K562 (cell line): Measurements from ENCODE around the gene UBE2L3. TPM values are rescaled to one million over a fixed set of nuclear protein-coding genes. Genes with fewer than 3 reads are reported as not detected.

ENCODE experiments used
- ASH1L ChIP-seq: fragments of 450-650 bp; IDR thresholded peaks from 2 replicates; pipeline ENCODE4 v1.6.1; 2018; ENCODE audit warnings: borderline replicate concordance, mild to moderate bottlenecking, low read depth; ENCODE audit not compliant: partially characterized antibody
- CREB1 ChIP-seq, 2 experiments: sonication (generic) in 1 of 2; formaldehyde crosslinking in 1 of 2; IDR thresholded peaks; 2 replicates each; pipeline versions ENCODE4 v1.6.1 to v1.8.0; 2012 to 2022; ENCODE audit warnings: inconsistent platforms in 1 of 2, mild to moderate bottlenecking in 1 of 2, missing genetic modification reagents in 1 of 2, moderate library complexity in 1 of 2
- DMBX1 ChIP-seq: fragments of 250-450 bp; sonication (Bioruptor Pico); IDR thresholded peaks from 2 replicates; pipeline ENCODE4 v1.8.0; 2022; ENCODE audit warnings: inconsistent platforms, mild to moderate bottlenecking, moderate library complexity, borderline replicate concordance
- ETV6 ChIP-seq, 3 experiments: fragments of 150-350 bp in 1 of 3; sonication (generic) in 1 of 3; formaldehyde crosslinking in 1 of 3; IDR thresholded peaks; 2 replicates each; pipeline versions ENCODE4 v1.6.1 to v1.8.0; 2014 to 2022; ENCODE audit warnings: borderline replicate concordance in 2 of 3, low read depth in 2 of 3, antibody characterized with exemption in 1 of 3, low read length in 1 of 3, mild to moderate bottlenecking in 1 of 3, missing genetic modification reagents in 1 of 3
- HNRNPUL1 ChIP-seq: fragments of 200-400 bp; formaldehyde crosslinking; IDR thresholded peaks from 2 replicates; pipeline ENCODE4 v1.6.1; 2017; ENCODE audit warnings: low read length
- HOXB6 ChIP-seq: fragments of 250-450 bp; sonication (Bioruptor Pico); IDR thresholded peaks from 2 replicates; pipeline ENCODE4 v1.5.1; 2022; ENCODE audit warnings: mild to moderate bottlenecking, borderline replicate concordance
- LCOR ChIP-seq: sonication (generic); formaldehyde crosslinking; IDR thresholded peaks from 2 replicates; pipeline ENCODE4 v1.8.0; 2022; ENCODE audit warnings: mild to moderate bottlenecking, missing genetic modification reagents
- POLR2AphosphoS2 ChIP-seq: IDR thresholded peaks from 2 replicates; pipeline ENCODE4 v1.6.1; 2012; ENCODE audit warnings: low read length, improper control_type of control experiment
- WHSC1 ChIP-seq: IDR thresholded peaks from one replicate; pipeline ENCODE4 v1.6.1; 2012; ENCODE audit warnings: low read length, control low read depth, inconsistent platforms
- ZNF197 ChIP-seq: fragments of 200-800 bp; sonication (Bioruptor generic); IDR thresholded peaks from 2 replicates; pipeline ENCODE4 v1.6.1; 2016; ENCODE audit warnings: low read depth, missing genetic modification characterization, missing compliant biosample characterization
- polyA plus RNA-seq, 8 experiments: library from polyadenylated mRNA; depleted of rRNA in 4 of 8; stranded (reverse) in 5 of 8; unstranded in 3 of 8; fragments of >200 nt; fragmentation: Nextera tagmentation in 2 of 8; fragmentation: Illumina TruSeq in 1 of 8; extraction: Ambion mirVana in 2 of 8; extraction: Trizol in 1 of 8; gene quantifications; 2 replicates each; pipeline versions ENCODE4 v1.2.1 to v1.2.3, GENCODE V29; 2011 to 2014; ENCODE audit warnings: inconsistent platforms in 1 of 8, missing spikeins in 1 of 8
- total RNA-seq, 7 experiments: library from RNA; depleted of rRNA in 6 of 7; stranded (reverse); fragments of >200 nt in 6 of 7; fragmentation: Illumina TruSeq in 2 of 7; extraction: Trizol in 2 of 7; gene quantifications; 2 replicates each; pipeline versions ENCODE4 v1.2.1 to v1.2.3, GENCODE V29; 2011 to 2021; ENCODE audit warnings: low replicate concordance in 1 of 7
- TF ChIP-seq, protein P1 (sequence below): fragments of 450-650 bp; IDR thresholded peaks from 2 replicates; pipeline ENCODE4 v1.6.1; 2016; ENCODE audit warnings: mild to moderate bottlenecking
- TF ChIP-seq, protein P2 (sequence below): sonication (generic); formaldehyde crosslinking; IDR thresholded peaks from 2 replicates; pipeline ENCODE4 v1.9.0; 2022; ENCODE audit warnings: mild to moderate bottlenecking, missing genetic modification reagents
- TF ChIP-seq, protein P3 (sequence below): fragments of 450-650 bp; formaldehyde crosslinking; IDR thresholded peaks from 2 replicates; pipeline ENCODE4 v1.4.0; 2020; ENCODE audit warnings: mild to moderate bottlenecking, mixed read lengths
- TF ChIP-seq, protein P4 (sequence below): fragments of 250-450 bp; sonication (Bioruptor Pico); IDR thresholded peaks from 2 replicates; pipeline ENCODE4 v1.4.0; 2020

Gene UBE2L3
- total and polyA plus RNA-seq, 9 of the 15 experiments (the other 6 are each of a cell fraction or from before 2014, with no cell fraction given), result 215 to 625 (median 285) TPM

DNA sequence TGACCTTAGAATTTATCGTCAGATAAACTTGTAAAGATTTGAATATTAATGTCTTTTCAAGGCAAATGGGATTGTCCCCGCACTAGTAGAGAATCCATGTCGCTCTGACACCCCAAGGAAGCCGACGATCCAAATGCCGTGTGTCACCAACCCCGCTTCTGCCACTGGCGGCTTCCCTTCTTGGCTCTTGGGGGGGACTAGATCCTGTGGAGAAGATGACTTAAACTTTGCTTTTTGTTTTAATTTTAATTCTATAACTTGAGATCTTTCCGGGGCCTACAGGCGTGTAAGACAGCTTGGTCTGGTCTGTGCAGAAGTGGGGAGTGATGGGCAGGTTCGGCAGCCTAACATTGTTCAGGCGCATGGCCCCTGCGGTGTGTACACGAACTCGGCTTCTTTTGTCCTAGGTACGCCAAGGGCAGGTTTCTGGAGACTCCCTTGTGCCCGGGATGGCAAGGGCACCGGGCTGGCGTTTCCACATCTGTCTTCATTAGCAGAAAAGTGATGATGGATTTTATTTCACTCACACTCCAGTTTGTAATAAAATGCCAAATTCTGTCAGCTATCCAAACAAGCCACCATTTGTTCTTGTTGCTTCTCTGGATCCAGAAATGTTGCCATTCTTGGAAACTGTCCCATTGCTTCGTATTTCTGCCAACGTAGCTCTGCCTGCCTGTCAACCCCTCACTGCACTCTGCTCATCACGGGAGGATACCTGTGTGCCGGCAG lies 55.6 kb downstream of the UBE2L3 start (continued):
- TF ChIP-seq POLR2AphosphoS2 (peak; percentile 15; the same call in 1 of the 2 replicates), ZNF197 (CRISPR knock-in tag) (no peak), DMBX1 (CRISPR knock-in tag) (no peak), HOXB6 (no peak), CREB1 (IDR thresholded peaks at IDR 0.05) (no peak), CREB1 (CRISPR knock-in tag; IDR thresholded peaks at IDR 0.05) (no peak), ETV6 (IDR thresholded peaks at IDR 0.05; ENCODE audit: borderline replicate concordance in 1 of 2, low read depth in 2 of 2, low read length in 1 of 2) (no peak), ETV6 (CRISPR knock-in tag; IDR thresholded peaks at IDR 0.05; ENCODE audit: borderline replicate concordance) (no peak), WHSC1 (no peak), ASH1L (no peak), HNRNPUL1 (no peak), LCOR (CRISPR knock-in tag) (no peak)
- TF ChIP-seq, protein P1, sequence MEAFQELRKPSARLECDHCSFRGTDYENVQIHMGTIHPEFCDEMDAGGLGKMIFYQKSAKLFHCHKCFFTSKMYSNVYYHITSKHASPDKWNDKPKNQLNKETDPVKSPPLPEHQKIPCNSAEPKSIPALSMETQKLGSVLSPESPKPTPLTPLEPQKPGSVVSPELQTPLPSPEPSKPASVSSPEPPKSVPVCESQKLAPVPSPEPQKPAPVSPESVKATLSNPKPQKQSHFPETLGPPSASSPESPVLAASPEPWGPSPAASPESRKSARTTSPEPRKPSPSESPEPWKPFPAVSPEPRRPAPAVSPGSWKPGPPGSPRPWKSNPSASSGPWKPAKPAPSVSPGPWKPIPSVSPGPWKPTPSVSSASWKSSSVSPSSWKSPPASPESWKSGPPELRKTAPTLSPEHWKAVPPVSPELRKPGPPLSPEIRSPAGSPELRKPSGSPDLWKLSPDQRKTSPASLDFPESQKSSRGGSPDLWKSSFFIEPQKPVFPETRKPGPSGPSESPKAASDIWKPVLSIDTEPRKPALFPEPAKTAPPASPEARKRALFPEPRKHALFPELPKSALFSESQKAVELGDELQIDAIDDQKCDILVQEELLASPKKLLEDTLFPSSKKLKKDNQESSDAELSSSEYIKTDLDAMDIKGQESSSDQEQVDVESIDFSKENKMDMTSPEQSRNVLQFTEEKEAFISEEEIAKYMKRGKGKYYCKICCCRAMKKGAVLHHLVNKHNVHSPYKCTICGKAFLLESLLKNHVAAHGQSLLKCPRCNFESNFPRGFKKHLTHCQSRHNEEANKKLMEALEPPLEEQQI, result no peak
- TF ChIP-seq, protein P2, sequence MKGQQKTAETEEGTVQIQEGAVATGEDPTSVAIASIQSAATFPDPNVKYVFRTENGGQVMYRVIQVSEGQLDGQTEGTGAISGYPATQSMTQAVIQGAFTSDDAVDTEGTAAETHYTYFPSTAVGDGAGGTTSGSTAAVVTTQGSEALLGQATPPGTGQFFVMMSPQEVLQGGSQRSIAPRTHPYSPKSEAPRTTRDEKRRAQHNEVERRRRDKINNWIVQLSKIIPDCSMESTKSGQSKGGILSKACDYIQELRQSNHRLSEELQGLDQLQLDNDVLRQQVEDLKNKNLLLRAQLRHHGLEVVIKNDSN, result no peak
- TF ChIP-seq, protein P3, sequence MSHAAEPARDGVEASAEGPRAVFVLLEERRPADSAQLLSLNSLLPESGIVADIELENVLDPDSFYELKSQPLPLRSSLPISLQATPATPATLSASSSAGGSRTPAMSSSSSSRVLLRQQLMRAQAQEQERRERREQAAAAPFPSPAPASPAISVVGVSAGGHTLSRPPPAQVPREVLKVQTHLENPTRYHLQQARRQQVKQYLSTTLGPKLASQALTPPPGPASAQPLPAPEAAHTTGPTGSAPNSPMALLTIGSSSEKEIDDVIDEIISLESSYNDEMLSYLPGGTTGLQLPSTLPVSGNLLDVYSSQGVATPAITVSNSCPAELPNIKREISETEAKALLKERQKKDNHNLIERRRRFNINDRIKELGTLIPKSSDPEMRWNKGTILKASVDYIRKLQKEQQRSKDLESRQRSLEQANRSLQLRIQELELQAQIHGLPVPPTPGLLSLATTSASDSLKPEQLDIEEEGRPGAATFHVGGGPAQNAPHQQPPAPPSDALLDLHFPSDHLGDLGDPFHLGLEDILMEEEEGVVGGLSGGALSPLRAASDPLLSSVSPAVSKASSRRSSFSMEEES (CRISPR knock-in tag), result no peak
- TF ChIP-seq, protein P4, sequence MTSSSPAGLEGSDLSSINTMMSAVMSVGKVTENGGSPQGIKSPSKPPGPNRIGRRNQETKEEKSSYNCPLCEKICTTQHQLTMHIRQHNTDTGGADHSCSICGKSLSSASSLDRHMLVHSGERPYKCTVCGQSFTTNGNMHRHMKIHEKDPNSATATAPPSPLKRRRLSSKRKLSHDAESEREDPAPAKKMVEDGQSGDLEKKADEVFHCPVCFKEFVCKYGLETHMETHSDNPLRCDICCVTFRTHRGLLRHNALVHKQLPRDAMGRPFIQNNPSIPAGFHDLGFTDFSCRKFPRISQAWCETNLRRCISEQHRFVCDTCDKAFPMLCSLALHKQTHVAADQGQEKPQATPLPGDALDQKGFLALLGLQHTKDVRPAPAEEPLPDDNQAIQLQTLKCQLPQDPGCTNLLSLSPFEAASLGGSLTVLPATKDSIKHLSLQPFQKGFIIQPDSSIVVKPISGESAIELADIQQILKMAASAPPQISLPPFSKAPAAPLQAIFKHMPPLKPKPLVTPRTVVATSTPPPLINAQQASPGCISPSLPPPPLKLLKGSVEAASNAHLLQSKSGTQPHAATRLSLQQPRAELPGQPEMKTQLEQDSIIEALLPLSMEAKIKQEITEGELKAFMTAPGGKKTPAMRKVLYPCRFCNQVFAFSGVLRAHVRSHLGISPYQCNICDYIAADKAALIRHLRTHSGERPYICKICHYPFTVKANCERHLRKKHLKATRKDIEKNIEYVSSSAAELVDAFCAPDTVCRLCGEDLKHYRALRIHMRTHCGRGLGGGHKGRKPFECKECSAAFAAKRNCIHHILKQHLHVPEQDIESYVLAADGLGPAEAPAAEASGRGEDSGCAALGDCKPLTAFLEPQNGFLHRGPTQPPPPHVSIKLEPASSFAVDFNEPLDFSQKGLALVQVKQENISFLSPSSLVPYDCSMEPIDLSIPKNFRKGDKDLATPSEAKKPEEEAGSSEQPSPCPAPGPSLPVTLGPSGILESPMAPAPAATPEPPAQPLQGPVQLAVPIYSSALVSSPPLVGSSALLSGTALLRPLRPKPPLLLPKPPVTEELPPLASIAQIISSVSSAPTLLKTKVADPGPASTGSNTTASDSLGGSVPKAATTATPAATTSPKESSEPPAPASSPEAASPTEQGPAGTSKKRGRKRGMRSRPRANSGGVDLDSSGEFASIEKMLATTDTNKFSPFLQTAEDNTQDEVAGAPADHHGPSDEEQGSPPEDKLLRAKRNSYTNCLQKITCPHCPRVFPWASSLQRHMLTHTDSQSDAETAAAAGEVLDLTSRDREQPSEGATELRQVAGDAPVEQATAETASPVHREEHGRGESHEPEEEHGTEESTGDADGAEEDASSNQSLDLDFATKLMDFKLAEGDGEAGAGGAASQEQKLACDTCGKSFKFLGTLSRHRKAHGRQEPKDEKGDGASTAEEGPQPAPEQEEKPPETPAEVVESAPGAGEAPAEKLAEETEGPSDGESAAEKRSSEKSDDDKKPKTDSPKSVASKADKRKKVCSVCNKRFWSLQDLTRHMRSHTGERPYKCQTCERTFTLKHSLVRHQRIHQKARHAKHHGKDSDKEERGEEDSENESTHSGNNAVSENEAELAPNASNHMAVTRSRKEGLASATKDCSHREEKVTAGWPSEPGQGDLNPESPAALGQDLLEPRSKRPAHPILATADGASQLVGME (CRISPR knock-in tag), result no peak
